ENCODE data around the gene CELSR1.

GRCh38 chr22:46578251-46578823, 40.9 kb upstream of the CELSR1 start:
- TF ChIP-seq CTCF (IDR thresholded peaks at IDR 0.05) (no peak), EZH2 (IDR thresholded peaks at IDR 0.05; ENCODE audit: borderline replicate concordance, insufficient read depth, low read depth, low read length, poor library complexity, severe bottlenecking) (no peak)
